OCI-LY1 (cell line): ENCODE measurements around the gene OR4C5.
"Not testable (repeated sequence)": the region's sequence is repeated elsewhere in the genome, so short reads cannot be mapped to it uniquely, and the experiment has no call there.

ENCODE experiments used
- H2AFZ ChIP-seq: fragments of 200-600 bp; sonication (generic), shearing (Covaris generic); 2 replicates; pipeline ENCODE4 v1.6.0; 2014; ENCODE audit warnings: antibody characterized with exemption, mild to moderate bottlenecking, low read length
- H3F3A ChIP-seq: fragments of 200-600 bp; sonication (generic), shearing (Covaris generic); 2 replicates; pipeline ENCODE4 v1.6.0; 2014; ENCODE audit warnings: mild to moderate bottlenecking, antibody characterized with exemption, low read length, moderate library complexity; ENCODE audit not compliant: insufficient read depth
- H3K27ac ChIP-seq: fragments of 200-600 bp; sonication (generic); 2 replicates; pipeline ENCODE4 v1.5.1; 2014; ENCODE audit warnings: low read length, mixed run types, mild to moderate bottlenecking, low read depth; ENCODE audit not compliant: poor library complexity, severe bottlenecking
- H3K27me3 ChIP-seq: fragments of 200-600 bp; sonication (generic); 2 replicates; pipeline ENCODE4 v1.6.0; 2014; ENCODE audit warnings: antibody characterized with exemption, mild to moderate bottlenecking, low read length, moderate library complexity; ENCODE audit not compliant: insufficient read depth
- H3K36me3 ChIP-seq: fragments of 200-600 bp; sonication (generic); 2 replicates; pipeline ENCODE4 v1.6.1; 2014; ENCODE audit warnings: mild to moderate bottlenecking, antibody characterized with exemption, low read length, moderate library complexity, mixed read lengths; ENCODE audit not compliant: insufficient read depth
- H3K4me1 ChIP-seq: fragments of 200-600 bp; sonication (generic); 2 replicates; pipeline ENCODE4 v1.5.1; 2014; ENCODE audit warnings: mild to moderate bottlenecking, low read length, moderate library complexity; ENCODE audit not compliant: insufficient read depth, severe bottlenecking
- H3K4me2 ChIP-seq: fragments of 200-600 bp; sonication (generic), shearing (Covaris generic); 2 replicates; pipeline ENCODE4 v1.6.1; 2014; ENCODE audit warnings: low read length
- H3K4me3 ChIP-seq: fragments of 200-600 bp; sonication (generic); 2 replicates; pipeline ENCODE4 v1.5.1; 2014; ENCODE audit warnings: low read length, low read depth, mild to moderate bottlenecking, mixed read lengths; ENCODE audit not compliant: poor library complexity, severe bottlenecking
- H3K79me2 ChIP-seq: fragments of 200-600 bp; shearing (Covaris generic); 2 replicates; pipeline ENCODE4 v1.6.1; 2016; ENCODE audit warnings: mixed run types, low read length, mixed read lengths; ENCODE audit not compliant: insufficient read depth
- H3K9ac ChIP-seq: fragments of 200-600 bp; sonication (generic), shearing (Covaris generic); 2 replicates; pipeline ENCODE4 v1.6.1; 2014; ENCODE audit warnings: mild to moderate bottlenecking, low read length, mixed read lengths
- H3K9me2 ChIP-seq: fragments of 200-600 bp; sonication (generic), shearing (Covaris generic); 2 replicates; pipeline ENCODE4 v1.6.1; 2014; ENCODE audit warnings: low read depth, mild to moderate bottlenecking, low read length, mixed read lengths
- H3K9me3 ChIP-seq: fragments of 200-600 bp; shearing (Covaris generic); 2 replicates; pipeline ENCODE4 v1.6.1; 2014; ENCODE audit warnings: low read length, mixed read lengths
- H4K20me1 ChIP-seq: fragments of 200-600 bp; sonication (generic), shearing (Covaris generic); 2 replicates; pipeline ENCODE4 v1.6.0; 2016; ENCODE audit warnings: mild to moderate bottlenecking, low read length; ENCODE audit not compliant: insufficient read depth
- CTCF ChIP-seq: fragments of 200-600 bp; sonication (generic), shearing (Covaris generic); IDR thresholded peaks from 2 replicates; pipeline ENCODE4 v1.5.1; 2017; ENCODE audit warnings: mild to moderate bottlenecking, antibody characterized with exemption, low read length, moderate library complexity, mixed read lengths
- EZH2 ChIP-seq: fragments of 200-600 bp; sonication (generic), shearing (Covaris generic); IDR thresholded peaks from 2 replicates; pipeline ENCODE4 v1.8.0; 2017; ENCODE audit warnings: borderline replicate concordance, mixed run types, mild to moderate bottlenecking, antibody characterized with exemption, low read length, moderate library complexity, mixed read lengths

The OR4C5 gene

GRCh38 chr11:48341466-48341865 is 24.8 kb downstream of the OR4C5 start:
- H3K27me3 ChIP-seq: no peaks in the 10 kb centered on the region
- H3K4me3 ChIP-seq: no peak overlapping the region
- H3K36me3 ChIP-seq: no peaks in the 10 kb centered on the region
- H3F3A ChIP-seq: no peaks in the 10 kb centered on the region
- no peaks in the 10 kb centered on the region for H3K9me3 ChIP-seq
- H4K20me1 ChIP-seq: no peaks in the 10 kb centered on the region
- TF ChIP-seq CTCF (no peak), EZH2 (no peak)
- no peak overlapping the region for H2AFZ ChIP-seq
- no peak overlapping the region for H3K4me2 ChIP-seq
- no peak overlapping the region for H3K27ac ChIP-seq
- no peaks in the 10 kb centered on the region for H3K9me2 ChIP-seq
- no peak overlapping the region for H3K9ac ChIP-seq
- H3K4me1 ChIP-seq: no peaks in the 10 kb centered on the region
- no peaks in the 10 kb centered on the region for H3K79me2 ChIP-seq

GRCh38 chr11:48324620-48325019 is 41.6 kb downstream of the OR4C5 start, which contains the start of gene OR4C3:
Gene OR4C3 (plus strand): TSS chr11:48324920. CDS start chr11:48325022, 102 bp downstream.
- not testable (repeated sequence) for H3K9me2 ChIP-seq, H3K27ac ChIP-seq, H3K9ac ChIP-seq, H3K4me3 ChIP-seq, H3K36me3 ChIP-seq, H3K9me3 ChIP-seq, H3F3A ChIP-seq, H3K79me2 ChIP-seq, H3K4me2 ChIP-seq, H3K4me1 ChIP-seq, H2AFZ ChIP-seq, H4K20me1 ChIP-seq, H3K27me3 ChIP-seq

GRCh38 chr11:48319813-48320212 is 46.5 kb downstream of the OR4C5 start:
- not testable (repeated sequence) for H3K36me3 ChIP-seq, H3K4me1 ChIP-seq, H3K4me3 ChIP-seq, H3K9ac ChIP-seq, H3K9me2 ChIP-seq, H3K4me2 ChIP-seq, H3F3A ChIP-seq, H3K79me2 ChIP-seq, H3K27ac ChIP-seq, H4K20me1 ChIP-seq, H3K9me3 ChIP-seq, H3K27me3 ChIP-seq, H2AFZ ChIP-seq
